SK-N-SH (cell line): ENCODE measurements around the gene CIT.

ENCODE experiments used
- CHD2 ChIP-seq: fragments of 150-350 bp; IDR thresholded peaks from 2 replicates; pipeline ENCODE4 v1.6.1; 2018; ENCODE audit warnings: low read length; ENCODE audit not compliant: partially characterized antibody
- NRF1 ChIP-seq: IDR thresholded peaks from 2 replicates; pipeline ENCODE4 v1.6.1; 2012; ENCODE audit warnings: low read depth, mild to moderate bottlenecking, low read length
- POLR2AphosphoS5 ChIP-seq: IDR thresholded peaks from 2 replicates; pipeline ENCODE4 v1.6.1; 2012; ENCODE audit warnings: low read depth, low read length
- TF ChIP-seq, protein P1 (sequence below): fragments of 200-600 bp; sonication (generic); IDR thresholded peaks from 2 replicates; pipeline ENCODE4 v1.6.1; 2017; ENCODE audit warnings: antibody characterized with exemption, mild to moderate bottlenecking, moderate library complexity
- TF ChIP-seq, protein P2 (sequence below): fragments of 150-350 bp; IDR thresholded peaks from 2 replicates; pipeline ENCODE4 v1.6.1; 2017; ENCODE audit warnings: antibody characterized with exemption, low read length, low read depth, borderline replicate concordance

- TF ChIP-seq, protein P1, sequence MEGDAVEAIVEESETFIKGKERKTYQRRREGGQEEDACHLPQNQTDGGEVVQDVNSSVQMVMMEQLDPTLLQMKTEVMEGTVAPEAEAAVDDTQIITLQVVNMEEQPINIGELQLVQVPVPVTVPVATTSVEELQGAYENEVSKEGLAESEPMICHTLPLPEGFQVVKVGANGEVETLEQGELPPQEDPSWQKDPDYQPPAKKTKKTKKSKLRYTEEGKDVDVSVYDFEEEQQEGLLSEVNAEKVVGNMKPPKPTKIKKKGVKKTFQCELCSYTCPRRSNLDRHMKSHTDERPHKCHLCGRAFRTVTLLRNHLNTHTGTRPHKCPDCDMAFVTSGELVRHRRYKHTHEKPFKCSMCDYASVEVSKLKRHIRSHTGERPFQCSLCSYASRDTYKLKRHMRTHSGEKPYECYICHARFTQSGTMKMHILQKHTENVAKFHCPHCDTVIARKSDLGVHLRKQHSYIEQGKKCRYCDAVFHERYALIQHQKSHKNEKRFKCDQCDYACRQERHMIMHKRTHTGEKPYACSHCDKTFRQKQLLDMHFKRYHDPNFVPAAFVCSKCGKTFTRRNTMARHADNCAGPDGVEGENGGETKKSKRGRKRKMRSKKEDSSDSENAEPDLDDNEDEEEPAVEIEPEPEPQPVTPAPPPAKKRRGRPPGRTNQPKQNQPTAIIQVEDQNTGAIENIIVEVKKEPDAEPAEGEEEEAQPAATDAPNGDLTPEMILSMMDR, result no peak
- TF ChIP-seq CHD2, result no peak
- no peak for TF ChIP-seq NRF1
- TF ChIP-seq POLR2AphosphoS5, result no peak
- TF ChIP-seq, protein P2, sequence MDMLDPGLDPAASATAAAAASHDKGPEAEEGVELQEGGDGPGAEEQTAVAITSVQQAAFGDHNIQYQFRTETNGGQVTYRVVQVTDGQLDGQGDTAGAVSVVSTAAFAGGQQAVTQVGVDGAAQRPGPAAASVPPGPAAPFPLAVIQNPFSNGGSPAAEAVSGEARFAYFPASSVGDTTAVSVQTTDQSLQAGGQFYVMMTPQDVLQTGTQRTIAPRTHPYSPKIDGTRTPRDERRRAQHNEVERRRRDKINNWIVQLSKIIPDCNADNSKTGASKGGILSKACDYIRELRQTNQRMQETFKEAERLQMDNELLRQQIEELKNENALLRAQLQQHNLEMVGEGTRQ, result no peak
Observed at GRCh38 chr12:119664642-119665041, 212.5 kb downstream of the CIT start.
